Neural cell (in vitro differentiated cells): ENCODE measurements around the gene TEKT2. TPM values are rescaled to one million over a fixed set of nuclear protein-coding genes. Genes with fewer than 3 reads are reported as not detected.

Experiments
- H2AFZ ChIP-seq: fragments of 200-600, 300-800 bp; sonication (generic), shearing (Covaris generic); 2 replicates; pipeline ENCODE4 v1.6.0; 2014; ENCODE audit warnings: low read depth, mild to moderate bottlenecking, antibody characterized with exemption, low read length, moderate library complexity
- H3F3A ChIP-seq: fragments of 200-600 bp; shearing (Covaris generic); 2 replicates; pipeline ENCODE4 v1.6.1; 2016; ENCODE audit warnings: mild to moderate bottlenecking, moderate library complexity, mixed read lengths, antibody characterized with exemption, low read length; ENCODE audit not compliant: insufficient read depth, poor library complexity, severe bottlenecking
- H3K27ac ChIP-seq: fragments of 200-600, 300-800 bp; sonication (generic), shearing (Covaris generic); 2 replicates; pipeline ENCODE4 v1.5.1; 2014; ENCODE audit warnings: mild to moderate bottlenecking, low read length, moderate library complexity
- H3K27me3 ChIP-seq: fragments of 300-800, 200-600 bp; sonication (generic), shearing (Covaris generic); 2 replicates; pipeline ENCODE4 v1.6.0; 2014; ENCODE audit warnings: mild to moderate bottlenecking, low read depth, low read length, moderate library complexity; ENCODE audit not compliant: insufficient read depth
- H3K36me3 ChIP-seq: fragments of 300-800, 200-600 bp; sonication (generic), shearing (Covaris generic); 2 replicates; pipeline ENCODE4 v1.5.1; 2014; ENCODE audit warnings: mild to moderate bottlenecking, antibody characterized with exemption, low read length, moderate library complexity; ENCODE audit not compliant: insufficient read depth
- H3K4me2 ChIP-seq: fragments of 300-800, 200-600 bp; sonication (generic), shearing (Covaris generic); 2 replicates; pipeline ENCODE4 v1.6.0; 2014; ENCODE audit warnings: mild to moderate bottlenecking, low read length
- H3K4me3 ChIP-seq: fragments of 300-800, 200-600 bp; sonication (generic), shearing (Covaris generic); 2 replicates; pipeline ENCODE4 v1.5.1; 2014; ENCODE audit warnings: mild to moderate bottlenecking, low read length, moderate library complexity
- H3K79me2 ChIP-seq: fragments of 200-600 bp; shearing (Covaris generic); replicated peaks from 2 replicates; pipeline ENCODE4 v1.6.0; 2014; ENCODE audit warnings: mild to moderate bottlenecking, low read length, moderate library complexity; ENCODE audit not compliant: insufficient read depth
- H3K9ac ChIP-seq: fragments of 300-800, 200-600 bp; sonication (generic), shearing (Covaris generic); 2 replicates; pipeline ENCODE4 v1.6.1; 2016; ENCODE audit warnings: mild to moderate bottlenecking, low read length, mixed read lengths
- H3K9me2 ChIP-seq: fragments of 200-600 bp; shearing (Covaris generic); 2 replicates; pipeline ENCODE4 v1.6.1; 2016; ENCODE audit warnings: mild to moderate bottlenecking, low read length, mixed read lengths; ENCODE audit not compliant: insufficient read depth
- H3K9me3 ChIP-seq: fragments of 200-600, 300-800 bp; sonication (generic), shearing (Covaris generic); 2 replicates; pipeline ENCODE4 v1.6.1; 2016; ENCODE audit warnings: mild to moderate bottlenecking, mixed run types, low read length, moderate library complexity, mixed read lengths
- H4K20me1 ChIP-seq: fragments of 200-600 bp; shearing (Covaris generic); 2 replicates; pipeline ENCODE4 v1.6.1; 2016; ENCODE audit warnings: mild to moderate bottlenecking, mixed run types; ENCODE audit not compliant: insufficient read depth
- EP300 ChIP-seq: fragments of 450-650 bp; conservative IDR thresholded peaks from 2 replicates; pipeline ENCODE4 v1.6.1; 2014; ENCODE audit warnings: antibody characterized with exemption, mild to moderate bottlenecking, moderate library complexity; ENCODE audit not compliant: poor library complexity, severe bottlenecking
- EZH2 ChIP-seq: fragments of 200-600, 300-800 bp; shearing (Covaris generic), sonication (generic); IDR thresholded peaks from 2 replicates; pipeline ENCODE4 v1.6.1; 2014; ENCODE audit warnings: antibody characterized with exemption, low read length, borderline replicate concordance, mild to moderate bottlenecking; ENCODE audit not compliant: insufficient read depth, poor library complexity, severe bottlenecking
- MXI1 ChIP-seq: fragments of 450-650 bp; conservative IDR thresholded peaks from 2 replicates; pipeline ENCODE4 v1.6.1; 2014; ENCODE audit warnings: antibody characterized with exemption, mild to moderate bottlenecking; ENCODE audit not compliant: poor library complexity, severe bottlenecking
- POLR2AphosphoS5 ChIP-seq: IDR thresholded peaks from 2 replicates; pipeline ENCODE4 v1.6.1; 2012
- RAD21 ChIP-seq: fragments of 450-650 bp; conservative IDR thresholded peaks from 2 replicates; pipeline ENCODE4 v1.6.1; 2014; ENCODE audit warnings: antibody characterized with exemption, mild to moderate bottlenecking, moderate library complexity
- SMC3 ChIP-seq: fragments of 450-650 bp; conservative IDR thresholded peaks from 2 replicates; pipeline ENCODE4 v1.6.1; 2014; ENCODE audit warnings: antibody characterized with exemption, mild to moderate bottlenecking, moderate library complexity; ENCODE audit not compliant: poor library complexity
- TAF1 ChIP-seq: IDR thresholded peaks from 2 replicates; pipeline ENCODE4 v1.6.1; 2012; ENCODE audit warnings: low read depth
- polyA plus RNA-seq: library from polyadenylated mRNA; depleted of rRNA; stranded (reverse); fragments of >200 nt; gene quantifications from 2 replicates; pipeline ENCODE4 v1.2.3, GENCODE V29; 2014
- TF ChIP-seq, protein P1 (sequence below): IDR thresholded peaks from 2 replicates; pipeline ENCODE4 v1.6.1; 2012; ENCODE audit warnings: borderline replicate concordance
- TF ChIP-seq, protein P2 (sequence below): fragments of 450-650 bp; IDR thresholded peaks from 2 replicates; pipeline ENCODE4 v1.5.1; 2014; ENCODE audit warnings: antibody characterized with exemption, mild to moderate bottlenecking, moderate library complexity; ENCODE audit not compliant: poor library complexity, severe bottlenecking

Gene TEKT2
- polyA plus RNA-seq, 1 donor from 2014 or later, result 32.1 TPM

DNA sequence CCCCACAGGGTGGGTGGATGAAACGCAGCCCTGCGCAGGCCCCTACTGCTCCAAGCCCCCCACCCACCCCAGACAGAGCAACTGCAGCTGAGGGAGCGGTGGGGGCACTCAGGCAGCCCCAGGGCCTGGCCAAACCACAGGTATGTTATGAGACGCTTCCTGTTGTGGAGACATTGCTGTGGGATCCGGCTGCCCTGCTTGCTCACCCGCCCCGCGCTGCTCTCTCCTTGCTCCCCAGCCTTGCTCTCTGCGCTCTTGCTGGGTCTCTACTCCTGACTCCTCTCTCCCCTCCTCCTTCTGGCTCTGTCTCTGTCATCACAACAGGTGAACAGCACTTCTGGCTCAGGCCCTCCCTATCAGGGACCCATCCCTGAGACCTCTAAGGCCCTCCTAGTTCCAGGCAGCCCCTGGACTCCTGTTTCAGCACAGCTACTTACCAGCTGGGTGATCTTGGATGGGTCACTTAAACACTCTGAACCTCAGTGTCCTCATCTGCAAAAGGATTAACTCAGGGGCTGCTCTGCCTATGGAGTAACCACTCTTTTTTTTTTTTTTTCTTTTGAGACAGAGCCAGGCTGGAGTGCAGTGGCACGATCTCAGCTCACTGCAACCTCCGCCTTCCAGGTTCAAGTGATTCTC is 25.3 kb downstream of the TEKT2 start (continued):
- TF ChIP-seq, protein P1, sequence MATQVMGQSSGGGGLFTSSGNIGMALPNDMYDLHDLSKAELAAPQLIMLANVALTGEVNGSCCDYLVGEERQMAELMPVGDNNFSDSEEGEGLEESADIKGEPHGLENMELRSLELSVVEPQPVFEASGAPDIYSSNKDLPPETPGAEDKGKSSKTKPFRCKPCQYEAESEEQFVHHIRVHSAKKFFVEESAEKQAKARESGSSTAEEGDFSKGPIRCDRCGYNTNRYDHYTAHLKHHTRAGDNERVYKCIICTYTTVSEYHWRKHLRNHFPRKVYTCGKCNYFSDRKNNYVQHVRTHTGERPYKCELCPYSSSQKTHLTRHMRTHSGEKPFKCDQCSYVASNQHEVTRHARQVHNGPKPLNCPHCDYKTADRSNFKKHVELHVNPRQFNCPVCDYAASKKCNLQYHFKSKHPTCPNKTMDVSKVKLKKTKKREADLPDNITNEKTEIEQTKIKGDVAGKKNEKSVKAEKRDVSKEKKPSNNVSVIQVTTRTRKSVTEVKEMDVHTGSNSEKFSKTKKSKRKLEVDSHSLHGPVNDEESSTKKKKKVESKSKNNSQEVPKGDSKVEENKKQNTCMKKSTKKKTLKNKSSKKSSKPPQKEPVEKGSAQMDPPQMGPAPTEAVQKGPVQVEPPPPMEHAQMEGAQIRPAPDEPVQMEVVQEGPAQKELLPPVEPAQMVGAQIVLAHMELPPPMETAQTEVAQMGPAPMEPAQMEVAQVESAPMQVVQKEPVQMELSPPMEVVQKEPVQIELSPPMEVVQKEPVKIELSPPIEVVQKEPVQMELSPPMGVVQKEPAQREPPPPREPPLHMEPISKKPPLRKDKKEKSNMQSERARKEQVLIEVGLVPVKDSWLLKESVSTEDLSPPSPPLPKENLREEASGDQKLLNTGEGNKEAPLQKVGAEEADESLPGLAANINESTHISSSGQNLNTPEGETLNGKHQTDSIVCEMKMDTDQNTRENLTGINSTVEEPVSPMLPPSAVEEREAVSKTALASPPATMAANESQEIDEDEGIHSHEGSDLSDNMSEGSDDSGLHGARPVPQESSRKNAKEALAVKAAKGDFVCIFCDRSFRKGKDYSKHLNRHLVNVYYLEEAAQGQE, result no peak
- TF ChIP-seq SMC3 (no peak), RAD21 (no peak)

DNA sequence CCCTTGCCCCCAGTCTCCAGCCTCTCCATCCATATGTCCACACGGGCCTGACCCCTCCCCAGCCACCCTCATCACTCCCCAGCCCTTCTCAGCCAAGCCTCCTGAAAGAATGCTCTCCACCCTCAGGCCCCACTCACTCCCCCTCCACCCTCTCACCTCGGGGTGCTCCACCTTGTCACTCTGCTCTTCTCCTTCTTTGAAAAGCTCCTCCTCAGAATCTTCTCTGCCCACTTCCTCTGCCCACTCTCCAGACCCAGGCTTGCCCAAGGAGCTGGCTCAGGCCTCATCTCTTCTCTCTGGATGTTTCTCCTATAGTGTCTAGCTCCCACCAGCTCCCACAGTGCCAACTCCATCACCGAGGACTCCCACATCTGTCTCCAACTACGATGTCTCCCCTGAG is 27.3 kb downstream of the TEKT2 start:
- Histone ChIP-seq H2AFZ (no peak overlapping the region), H3K27me3 (no peaks in the 10 kb centered on the region), H3K27ac (no peak overlapping the region), H3K79me2 (no peaks in the 10 kb centered on the region), H3K9me3 (no peaks in the 10 kb centered on the region), H3K9ac (no peak overlapping the region), H3K4me3 (no peak overlapping the region), H3F3A (no peaks in the 10 kb centered on the region), H3K4me2 (no peak overlapping the region), H4K20me1 (no peaks in the 10 kb centered on the region), H3K9me2 (no peaks in the 10 kb centered on the region), H3K36me3 (no peaks in the 10 kb centered on the region)
- TF ChIP-seq MXI1 (no peak), TAF1 (no peak), RAD21 (no peak), SMC3 (no peak), EP300 (no peak), EZH2 (no peak), POLR2AphosphoS5 (no peak)
- TF ChIP-seq, protein P2, sequence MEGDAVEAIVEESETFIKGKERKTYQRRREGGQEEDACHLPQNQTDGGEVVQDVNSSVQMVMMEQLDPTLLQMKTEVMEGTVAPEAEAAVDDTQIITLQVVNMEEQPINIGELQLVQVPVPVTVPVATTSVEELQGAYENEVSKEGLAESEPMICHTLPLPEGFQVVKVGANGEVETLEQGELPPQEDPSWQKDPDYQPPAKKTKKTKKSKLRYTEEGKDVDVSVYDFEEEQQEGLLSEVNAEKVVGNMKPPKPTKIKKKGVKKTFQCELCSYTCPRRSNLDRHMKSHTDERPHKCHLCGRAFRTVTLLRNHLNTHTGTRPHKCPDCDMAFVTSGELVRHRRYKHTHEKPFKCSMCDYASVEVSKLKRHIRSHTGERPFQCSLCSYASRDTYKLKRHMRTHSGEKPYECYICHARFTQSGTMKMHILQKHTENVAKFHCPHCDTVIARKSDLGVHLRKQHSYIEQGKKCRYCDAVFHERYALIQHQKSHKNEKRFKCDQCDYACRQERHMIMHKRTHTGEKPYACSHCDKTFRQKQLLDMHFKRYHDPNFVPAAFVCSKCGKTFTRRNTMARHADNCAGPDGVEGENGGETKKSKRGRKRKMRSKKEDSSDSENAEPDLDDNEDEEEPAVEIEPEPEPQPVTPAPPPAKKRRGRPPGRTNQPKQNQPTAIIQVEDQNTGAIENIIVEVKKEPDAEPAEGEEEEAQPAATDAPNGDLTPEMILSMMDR, result no peak
- TF ChIP-seq, protein P1, result no peak
